Ishikawa (cell line): ENCODE data around the gene IL17C.

Source experiments
- EGR1 ChIP-seq: IDR thresholded peaks from 2 replicates; pipeline ENCODE4 v1.6.1; 2012
- FOXM1 ChIP-seq: IDR thresholded peaks from 2 replicates; pipeline ENCODE4 v1.6.1; 2012; ENCODE audit warnings: low read depth, borderline replicate concordance
- RAD21 ChIP-seq: IDR thresholded peaks from 2 replicates; pipeline ENCODE4 v1.6.1; 2012; ENCODE audit warnings: low read depth
- TAF1 ChIP-seq: IDR thresholded peaks from 2 replicates; pipeline ENCODE4 v1.6.1; 2012; ENCODE audit warnings: low read depth, mild to moderate bottlenecking
- TEAD4 ChIP-seq: IDR thresholded peaks from 2 replicates; pipeline ENCODE4 v1.6.1; 2012

DNA sequence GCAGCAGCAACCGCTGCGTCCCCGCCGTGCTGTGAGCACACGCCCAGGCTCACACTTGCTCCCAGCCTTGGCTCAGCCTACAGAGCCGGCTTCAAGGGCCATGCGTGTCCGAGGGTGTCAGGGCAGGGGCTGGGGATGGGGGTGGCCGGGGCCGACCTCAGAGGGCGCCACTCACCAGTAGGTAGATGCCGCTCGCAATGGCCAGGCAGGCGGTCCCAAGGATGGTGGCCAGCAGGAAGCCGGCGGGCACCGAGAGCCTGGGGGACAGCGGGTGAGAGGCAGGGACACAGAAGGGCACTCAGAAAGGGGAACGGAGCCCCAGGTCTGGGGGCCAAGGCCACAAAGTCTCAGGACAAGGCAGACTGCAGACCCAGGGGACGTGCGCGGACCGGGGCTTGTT is 7.6 kb downstream of the IL17C start:
- no peak for TF ChIP-seq EGR1
- TF ChIP-seq TAF1: no peak
- no peak for TF ChIP-seq TEAD4
- TF ChIP-seq FOXM1: no peak
- no peak for TF ChIP-seq RAD21
